GM18519 (cell line): ENCODE results near the gene CFAP45.

Experiments used
- ATAC-seq: cut with Tn5 transposase; IDR thresholded peaks from one replicate; pipeline ENCODE4 v1.9.1; 2021; ENCODE audit warnings: mild to moderate bottlenecking, moderate library complexity; ENCODE audit not compliant: unreplicated experiment, low FRiP score

CFAP45 gene, protein sequence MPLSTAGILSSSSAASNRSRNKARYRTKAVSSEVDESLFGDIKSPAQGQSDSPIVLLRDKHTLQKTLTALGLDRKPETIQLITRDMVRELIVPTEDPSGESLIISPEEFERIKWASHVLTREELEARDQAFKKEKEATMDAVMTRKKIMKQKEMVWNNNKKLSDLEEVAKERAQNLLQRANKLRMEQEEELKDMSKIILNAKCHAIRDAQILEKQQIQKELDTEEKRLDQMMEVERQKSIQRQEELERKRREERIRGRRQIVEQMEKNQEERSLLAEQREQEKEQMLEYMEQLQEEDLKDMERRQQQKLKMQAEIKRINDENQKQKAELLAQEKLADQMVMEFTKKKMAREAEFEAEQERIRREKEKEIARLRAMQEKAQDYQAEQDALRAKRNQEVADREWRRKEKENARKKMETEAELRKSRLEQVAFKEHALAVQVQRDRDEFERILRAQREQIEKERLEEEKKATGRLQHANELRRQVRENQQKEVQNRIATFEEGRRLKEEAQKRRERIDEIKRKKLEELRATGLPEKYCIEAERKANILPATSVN

DNA sequence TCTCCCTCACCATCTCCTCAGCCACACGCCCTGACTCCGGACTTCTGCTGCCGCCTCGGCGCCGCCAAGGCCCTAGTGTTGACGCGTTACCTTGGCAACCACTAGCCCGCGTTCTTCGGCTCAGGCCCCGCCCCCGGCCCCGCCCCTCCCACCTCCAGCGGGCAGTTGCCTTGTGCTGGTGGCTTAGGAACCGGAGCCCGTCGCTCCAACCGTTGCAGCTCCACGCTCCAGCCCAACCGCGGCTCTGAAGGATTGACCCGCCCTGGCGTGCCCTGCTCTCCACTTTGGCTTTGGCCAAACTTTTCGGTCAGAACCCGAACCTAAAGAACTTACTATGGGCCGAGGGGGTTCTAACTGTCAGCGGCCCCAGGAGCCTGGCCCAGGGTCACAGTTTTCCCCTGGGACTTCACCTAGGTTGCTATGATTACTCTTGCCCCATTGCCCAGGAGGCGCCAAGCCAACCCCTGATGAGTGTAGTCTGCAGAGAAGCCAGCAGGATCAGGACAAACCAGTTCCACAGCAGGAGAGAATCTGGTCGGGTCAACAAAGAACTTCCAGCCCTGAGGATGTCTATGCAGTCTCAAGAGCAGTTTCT, at the start of gene CFAP45:
Gene CFAP45 (minus strand): TSS at position 80 of the 595 bp plus-strand sequence. CDS start 67 bp downstream, at position 13.
- ATAC-seq: no peak

DNA sequence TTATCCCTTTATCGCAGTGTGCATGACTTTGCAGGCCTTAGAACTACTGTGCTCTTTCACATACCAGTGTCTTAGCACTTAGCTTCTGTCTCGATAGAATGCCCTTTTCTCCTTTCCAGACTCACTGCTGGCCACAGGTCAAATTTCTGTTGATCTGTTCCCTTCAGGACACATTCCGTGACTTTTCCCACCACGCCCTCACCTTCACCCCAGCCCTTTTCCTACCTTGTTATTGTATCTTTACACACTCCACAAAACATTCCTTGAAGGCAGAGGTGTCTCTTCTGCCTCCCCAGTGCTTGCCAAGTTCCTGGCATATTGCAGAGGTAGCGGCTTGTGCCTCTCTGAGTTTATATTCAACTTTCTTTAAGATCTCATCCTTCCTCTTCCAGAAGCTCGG, 49.2 kb upstream of the CFAP45 start:
- no peak for ATAC-seq

DNA sequence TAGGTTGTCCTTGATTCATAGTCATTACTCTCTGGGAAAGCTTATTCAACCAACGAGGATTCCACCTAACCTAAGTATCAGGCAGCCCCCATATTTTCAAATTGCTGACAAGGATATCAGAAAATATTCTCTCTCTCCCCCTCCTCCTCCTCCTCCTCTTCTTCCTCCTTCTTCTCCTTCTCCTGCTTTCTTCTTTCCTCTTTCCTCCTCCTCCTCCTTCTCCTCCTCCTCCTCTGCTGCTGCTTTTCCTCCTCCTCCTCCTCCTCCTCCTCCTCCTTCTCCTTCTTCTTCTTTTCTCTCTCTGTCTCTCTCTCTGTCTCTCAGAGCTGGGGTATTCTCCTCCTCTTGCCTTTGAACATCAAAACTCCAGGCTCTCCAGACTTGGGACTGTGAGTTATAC, 48.0 kb upstream of the CFAP45 start:
- no peak for ATAC-seq

DNA sequence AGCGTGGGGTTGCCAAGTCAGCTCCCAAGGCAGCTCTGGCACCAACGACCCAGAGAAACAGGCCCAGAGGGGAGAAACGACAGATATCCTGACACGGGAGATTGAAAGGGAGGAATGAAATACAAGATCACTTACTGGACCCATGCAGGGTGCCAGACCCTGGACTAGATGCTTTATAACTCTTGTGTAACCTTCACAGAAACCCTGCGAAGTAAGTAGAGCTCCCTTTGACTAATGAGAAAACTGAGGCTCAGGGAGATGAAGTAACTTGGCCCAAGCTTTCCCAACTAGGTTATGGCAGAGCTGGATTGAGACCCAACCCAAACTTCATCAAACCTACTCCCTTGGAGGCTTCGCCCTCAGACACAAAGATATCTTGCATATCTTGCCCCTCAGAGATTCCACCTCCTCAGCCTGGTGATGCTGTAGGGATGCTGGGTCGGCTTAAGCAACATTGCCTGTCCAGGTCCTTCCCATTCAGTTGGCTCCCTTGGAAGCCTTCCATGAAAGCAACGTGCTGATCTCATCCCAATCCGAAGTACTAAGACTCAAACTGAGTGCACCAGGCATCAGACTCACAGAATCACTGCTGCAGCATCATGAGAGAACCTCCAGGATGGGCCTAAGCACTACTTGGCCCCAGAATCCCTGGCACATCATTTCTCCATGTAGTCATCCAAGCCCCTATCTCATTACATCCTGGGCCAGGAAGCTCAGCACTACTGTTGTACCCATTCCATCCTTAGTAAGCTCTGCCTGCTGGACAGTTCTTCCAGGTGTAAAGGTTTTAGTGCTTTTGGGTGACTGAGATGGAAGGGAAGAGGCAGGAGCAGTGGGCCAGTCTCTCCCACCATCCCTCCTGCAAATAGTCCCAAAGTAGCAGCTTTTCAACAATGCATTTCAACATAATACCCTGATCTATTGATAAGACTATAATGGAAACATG, 46.5 kb upstream of the CFAP45 start:
- ATAC-seq: no peak

DNA sequence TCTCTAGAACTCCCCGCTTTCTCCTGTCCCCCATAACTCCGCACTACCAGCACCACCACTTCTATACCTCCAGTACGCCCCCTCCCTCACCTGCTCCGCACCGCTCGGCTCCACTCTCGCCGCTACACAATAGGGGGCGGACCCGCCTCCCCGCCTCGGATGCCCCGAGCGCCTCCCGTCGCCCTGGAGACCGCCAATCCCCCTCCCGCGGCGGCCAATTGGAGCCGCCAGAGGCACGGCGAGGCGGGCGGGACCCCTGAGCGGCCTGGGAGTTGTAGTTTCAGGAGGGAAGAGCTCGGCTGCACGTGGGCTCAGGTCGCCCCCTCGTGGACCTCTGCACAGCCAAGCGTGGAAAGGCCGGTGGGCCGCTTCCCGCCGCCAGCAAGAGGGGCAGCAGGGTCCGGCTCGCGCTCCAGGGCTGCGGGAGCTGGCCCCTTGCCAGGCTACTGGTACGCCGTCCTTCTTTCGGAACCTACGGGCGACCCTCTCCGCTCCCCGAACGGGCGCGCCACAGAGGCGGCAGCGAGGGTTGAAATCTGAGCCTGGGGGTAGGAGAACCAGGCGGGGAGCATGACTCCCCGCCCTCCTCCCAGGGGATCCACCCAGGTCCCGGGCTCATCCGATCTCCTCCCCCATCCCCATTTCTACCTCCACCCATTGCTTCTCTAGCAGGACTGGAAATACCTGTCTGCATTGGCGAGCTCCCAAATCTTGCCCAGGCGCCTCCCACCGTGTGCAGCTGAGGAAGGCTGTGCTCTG, 45.7 kb upstream of the CFAP45 start, which contains the start of gene IGSF9:
Gene IGSF9 (minus strand): TSS at position 131 of the 759 bp plus-strand sequence. CDS start 2,159 bp downstream, outside the sequence.
- no peak for ATAC-seq

DNA sequence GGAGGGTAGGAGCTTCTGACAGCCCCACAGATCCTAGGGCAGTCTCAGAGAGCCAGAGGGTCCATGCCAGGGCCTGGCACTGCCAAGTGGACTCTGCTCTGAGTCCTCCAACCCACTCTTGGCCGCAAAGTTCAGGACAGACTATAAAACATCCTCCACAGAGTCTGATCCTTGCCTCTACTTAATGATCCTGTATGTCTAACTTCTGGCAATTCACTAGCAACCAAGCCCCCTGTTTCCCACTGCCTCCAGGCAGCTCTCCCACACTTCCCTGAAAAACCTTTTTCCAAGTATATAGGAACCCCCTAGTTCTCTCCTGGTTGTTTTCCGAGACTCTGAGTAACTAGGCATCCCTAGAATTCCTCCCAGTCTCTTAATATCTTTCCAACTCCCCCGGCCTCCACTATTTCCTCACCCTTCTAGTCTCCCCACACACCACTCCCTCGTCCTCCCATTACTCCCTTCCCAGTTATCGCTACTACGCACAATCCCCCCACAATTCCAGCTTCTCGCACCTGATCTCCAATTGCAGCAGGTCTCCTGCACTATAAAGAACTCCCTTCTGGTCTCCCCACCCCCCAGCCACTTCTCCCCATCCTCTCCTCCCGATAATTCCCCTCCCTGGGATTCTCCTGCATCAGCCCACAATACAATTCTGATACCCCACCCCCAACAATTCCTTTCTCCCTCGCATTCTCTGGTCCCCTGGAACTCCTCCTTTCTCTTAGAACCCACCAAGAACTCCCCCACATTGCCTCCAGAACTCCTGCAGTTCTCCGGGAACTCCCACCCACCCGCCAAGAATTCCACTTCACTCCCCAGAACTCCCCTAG, 44.9 kb upstream of the CFAP45 start:
- no peak for ATAC-seq

DNA sequence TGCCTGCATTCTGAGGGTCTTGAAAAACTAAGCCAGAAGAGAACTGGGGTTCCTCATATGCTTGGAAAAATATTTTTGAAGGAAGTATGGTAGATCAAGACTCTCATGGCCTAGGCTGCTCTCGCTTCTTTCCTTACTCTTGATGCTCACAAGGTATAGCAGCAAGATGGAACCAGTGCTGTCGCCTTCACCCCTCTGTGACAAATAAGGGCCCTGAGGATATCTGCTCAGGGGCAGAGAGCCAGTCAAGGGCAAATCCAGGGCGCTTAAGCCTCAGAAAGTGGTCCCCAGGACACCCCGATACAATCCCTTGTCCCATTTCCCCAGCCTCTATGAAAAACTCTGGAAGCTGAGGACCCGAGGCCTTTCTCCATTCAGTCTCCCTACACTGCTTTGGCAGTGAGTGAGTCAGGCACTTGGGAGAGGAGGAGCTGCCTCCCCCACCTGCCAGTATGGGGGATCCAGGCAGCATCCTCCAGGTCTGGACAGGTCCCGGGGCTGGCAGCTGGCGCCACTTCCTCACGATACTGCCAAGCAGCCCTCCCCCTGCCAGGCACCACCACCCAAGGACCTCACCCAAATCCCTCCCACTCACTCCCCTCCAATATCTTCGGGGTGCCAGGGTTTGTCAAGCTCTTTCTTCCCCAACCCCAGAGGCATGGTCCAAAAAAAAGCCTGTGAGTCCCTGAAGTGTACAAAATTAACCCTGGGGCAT, 44.1 kb upstream of the CFAP45 start:
- ATAC-seq: no peak

DNA sequence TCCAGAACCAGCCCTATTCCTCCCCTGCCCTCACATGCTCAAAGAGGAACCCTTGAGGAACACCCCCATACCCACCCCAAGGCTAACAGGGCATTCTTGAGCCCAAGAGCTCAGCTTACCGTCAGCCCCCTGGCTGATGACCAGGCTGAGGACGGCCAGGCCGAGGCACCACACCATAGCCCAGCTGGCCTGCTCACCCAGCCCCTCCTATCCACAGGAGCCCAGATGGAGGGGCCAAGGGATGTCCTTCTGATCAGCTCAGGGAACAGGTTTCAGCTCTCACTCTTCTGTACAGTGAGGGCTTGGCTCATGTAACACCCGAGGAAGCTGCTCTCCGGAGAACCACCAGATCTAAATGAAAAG, 43.3 kb upstream of the CFAP45 start:
- no peak for ATAC-seq

DNA sequence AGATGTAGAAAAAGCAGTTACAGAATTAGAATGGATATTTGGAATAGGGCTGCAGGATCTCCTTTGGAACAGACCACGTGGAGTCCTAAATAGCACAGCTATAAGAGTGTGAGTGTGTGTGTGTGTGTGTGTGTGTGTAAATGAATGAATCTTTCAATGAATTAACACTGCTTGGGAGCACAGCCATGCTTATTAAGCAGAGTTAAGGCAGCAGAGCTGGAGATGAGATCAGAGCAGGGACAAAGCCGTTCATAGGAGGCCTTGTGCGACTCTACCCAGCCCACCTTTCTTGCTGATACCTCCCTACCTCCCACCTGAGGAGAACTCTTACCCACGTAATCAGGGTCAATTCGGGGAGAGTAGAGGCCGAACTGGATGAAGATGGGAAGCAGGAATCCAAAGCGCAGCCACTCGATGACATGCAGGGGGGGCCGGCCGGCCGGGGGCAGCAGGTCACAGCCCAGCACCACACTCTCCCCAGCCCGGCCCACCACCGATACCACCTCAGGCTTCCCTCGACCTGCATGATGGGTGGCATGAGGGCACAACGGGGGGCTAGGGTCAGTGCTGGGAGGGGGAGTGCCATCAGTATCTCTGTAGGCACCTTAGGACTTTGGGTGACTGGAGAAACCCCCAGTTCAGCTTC, 42.8 kb upstream of the CFAP45 start:
- ATAC-seq: no peak

DNA sequence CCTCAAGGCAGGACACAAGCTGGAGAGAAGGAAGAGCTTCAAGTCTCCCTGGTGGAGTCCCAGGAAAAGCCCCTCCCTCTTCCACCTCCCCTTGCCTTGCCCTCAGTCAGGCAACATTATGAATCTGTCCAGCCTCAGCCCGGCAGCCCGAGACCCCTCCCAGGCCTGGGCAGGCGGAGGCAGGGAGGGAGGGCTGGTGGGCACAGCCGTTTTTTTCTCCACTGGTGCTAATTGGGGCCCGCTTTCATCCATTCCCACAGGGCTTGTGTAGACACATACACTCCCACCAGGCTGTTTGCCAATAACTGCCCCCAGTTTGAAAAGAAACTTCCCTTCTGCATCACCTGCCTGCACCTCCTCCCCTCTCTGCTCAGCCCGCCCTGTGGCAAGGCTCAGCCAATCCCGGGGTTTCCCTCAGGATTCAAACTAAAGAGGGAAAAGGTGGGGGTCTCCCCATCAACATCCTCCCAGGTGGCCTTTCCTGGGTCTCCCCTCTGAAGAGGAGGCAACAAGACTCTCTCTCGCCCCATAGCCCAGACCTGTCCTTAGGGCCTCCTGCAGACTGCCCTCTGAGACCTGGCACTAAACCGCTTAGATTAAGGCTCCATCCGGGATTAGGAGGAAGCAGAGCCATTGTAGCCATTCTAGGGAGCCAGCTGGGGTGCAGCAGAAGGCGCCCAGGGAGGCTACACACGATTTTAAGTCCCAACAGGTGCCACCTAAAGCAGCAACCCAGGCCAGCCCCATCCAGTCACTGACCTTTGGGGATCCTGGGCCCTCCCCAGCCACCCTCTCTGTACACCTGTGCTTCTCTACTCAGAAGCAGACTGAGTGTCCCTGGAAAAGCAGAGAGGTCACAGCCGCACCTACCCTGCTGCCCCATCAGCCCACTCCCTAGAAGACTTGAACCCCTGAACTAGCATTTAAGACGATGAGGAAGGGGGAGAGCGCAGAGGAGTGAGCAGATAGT, 41.9 kb upstream of the CFAP45 start:
- ATAC-seq: no peak

DNA sequence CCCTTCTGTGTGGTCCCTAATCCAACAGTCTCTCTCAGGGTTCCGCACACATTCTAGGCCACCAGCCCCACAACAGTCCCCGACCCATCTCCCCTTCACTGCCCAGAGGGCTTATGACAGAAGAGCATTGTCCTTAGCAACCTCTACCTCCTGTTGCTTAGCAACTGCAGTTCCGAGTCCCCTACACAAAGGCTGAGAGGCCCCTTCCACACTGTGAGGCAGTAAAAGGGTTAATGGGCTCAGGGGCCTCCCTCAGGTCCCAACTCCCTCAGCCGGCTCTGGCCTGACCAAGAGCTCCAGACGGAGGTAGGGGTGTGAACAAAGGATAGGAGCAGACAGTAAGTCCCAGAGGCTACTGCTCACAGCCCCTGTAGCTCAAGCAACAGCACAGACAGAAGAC, 41.2 kb upstream of the CFAP45 start:
- no peak for ATAC-seq

DNA sequence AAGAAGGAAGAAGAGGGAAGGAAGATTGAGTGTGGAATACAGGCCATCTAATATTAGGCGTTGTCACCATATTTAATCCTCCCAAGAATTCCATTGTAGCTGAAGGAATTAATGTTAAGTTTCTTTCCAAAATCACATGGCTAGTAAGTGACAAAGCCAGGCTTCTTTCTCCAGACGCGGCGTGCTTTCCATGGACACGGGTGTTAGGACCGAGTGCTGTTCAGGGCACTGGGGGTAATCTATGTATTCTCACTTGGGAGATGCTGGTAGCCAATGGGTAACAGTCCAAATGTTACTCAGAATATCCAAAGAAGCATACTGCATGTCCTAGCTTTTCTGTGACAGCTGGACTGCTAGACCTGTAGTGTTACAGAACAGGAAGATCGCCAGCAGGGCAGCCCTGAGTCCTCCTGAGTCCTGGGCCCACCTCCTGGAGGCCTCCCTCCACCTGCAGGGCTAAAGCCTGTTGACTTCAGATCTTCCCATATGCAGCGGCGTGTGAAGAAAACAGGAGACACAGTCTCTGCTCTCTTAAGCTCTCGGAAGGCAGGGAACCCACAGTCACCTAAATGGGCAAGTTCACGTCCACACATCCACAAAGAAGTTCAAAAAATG, 40.1 kb upstream of the CFAP45 start:
- ATAC-seq: no peak

DNA sequence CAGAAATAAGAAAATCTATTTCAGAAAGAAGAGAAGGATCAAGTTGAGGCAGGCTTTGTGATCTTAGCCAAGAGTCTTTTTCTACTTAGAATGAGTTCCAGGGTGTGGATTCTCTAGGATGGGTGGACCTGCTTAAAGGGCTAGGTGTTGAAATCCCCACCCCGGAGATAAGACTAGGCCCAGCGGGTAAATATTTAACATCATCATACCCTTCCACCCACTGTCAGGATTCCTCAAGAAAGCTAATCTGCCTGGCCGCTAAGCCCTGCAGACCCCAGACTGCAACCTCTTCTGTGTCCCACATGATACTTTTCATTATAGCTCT, 39.7 kb upstream of the CFAP45 start:
- no peak for ATAC-seq

DNA sequence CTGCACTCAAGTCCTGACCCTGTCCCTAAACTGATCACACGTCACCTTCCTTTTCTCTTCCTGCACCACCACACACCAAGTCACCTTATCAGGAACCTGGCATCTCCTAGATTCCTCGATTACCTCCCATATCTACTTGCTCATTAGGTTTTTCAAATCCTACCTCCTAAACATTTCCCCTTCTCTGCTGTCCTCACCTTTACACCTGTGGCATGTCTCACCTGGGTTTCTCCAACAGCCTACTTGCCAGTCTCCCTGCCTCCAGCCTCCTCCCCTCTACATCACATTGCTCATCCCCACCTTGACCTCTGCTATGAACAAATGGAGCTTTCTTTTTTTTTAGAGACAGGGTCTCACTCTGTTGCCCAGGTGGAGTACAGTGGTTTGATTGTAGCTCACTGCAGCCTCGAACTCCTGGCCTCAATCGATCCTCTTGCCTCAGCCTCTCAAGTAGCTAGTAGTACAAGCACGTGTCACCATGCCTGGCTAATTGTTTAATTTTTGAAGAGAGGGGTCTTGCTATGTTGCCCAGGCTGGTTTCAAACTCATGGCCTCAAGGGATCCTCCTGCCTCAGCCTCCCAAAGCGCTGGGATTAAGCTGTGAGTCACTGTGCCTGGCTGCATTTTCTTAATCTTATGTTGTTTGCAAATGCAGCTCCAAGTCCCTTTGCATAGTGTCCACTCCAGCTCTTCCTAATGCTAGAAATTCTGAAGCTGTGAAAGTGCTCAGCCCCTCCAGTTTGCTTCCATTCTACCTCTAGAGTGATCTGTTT, 39.1 kb upstream of the CFAP45 start:
- ATAC-seq: no peak

DNA sequence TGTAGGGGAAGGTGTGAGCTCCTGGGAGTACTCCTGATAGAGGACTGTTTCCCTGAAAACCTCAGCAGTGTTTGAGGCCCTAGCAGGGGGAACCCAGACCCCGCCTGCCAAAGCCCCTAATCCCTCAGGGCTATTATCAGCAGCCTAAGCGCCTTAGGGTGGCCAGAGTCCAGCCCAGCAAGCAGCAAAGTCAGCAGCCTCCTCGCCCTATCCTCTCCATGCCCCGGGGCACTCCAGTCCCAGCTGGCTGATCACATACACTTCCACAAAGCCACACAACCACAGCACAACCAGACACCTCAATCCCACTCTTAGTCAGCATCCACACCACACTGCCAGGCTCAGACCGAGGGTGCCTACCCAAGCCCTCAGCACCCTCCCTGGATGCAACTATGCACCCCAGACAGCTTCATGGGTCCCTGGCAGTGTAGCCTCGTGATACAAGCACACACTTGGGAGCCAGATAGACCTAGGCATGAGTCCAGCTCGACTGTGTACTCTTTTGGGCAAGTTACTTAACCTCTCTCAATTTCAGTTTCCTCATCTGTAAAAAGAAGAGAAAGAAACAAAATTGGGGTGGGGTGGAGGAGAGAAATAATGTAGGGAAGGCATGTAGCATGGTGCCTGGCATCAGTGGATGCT, 38.4 kb upstream of the CFAP45 start:
- no peak for ATAC-seq
